ENCODE results near the gene MYO16.
"Not testable (repeated sequence)": the region's sequence is repeated elsewhere in the genome, so short reads cannot be mapped to it uniquely, and the experiment has no call there.

The MYO16 gene

GRCh38 chr13:108747843-108748242 lies 118.4 kb downstream of the MYO16 start:
- DNase-seq: no peak

GRCh38 chr13:108752276-108752675 lies 122.9 kb downstream of the MYO16 start:
- DNase-seq: no peak

- no peak for DNase-seq
Observed at GRCh38 chr13:108755083-108755482, 125.7 kb downstream of the MYO16 start.

- no peak for DNase-seq
Observed at GRCh38 chr13:108760129-108760528, 130.7 kb downstream of the MYO16 start.

- DNase-seq: no peak
Observed at GRCh38 chr13:108760541-108760940, 131.1 kb downstream of the MYO16 start.

GRCh38 chr13:108768035-108768434 lies 138.6 kb downstream of the MYO16 start:
- no peak for DNase-seq

GRCh38 chr13:108769213-108770070 lies 140.0 kb downstream of the MYO16 start:
- DNase-seq: no peak

GRCh38 chr13:108775597-108775996 lies 146.2 kb downstream of the MYO16 start:
- DNase-seq: no peak

GRCh38 chr13:108776650-108777049 lies 147.2 kb downstream of the MYO16 start:
- DNase-seq: no peak

- no peak for DNase-seq
Observed at GRCh38 chr13:108777421-108778420, 148.3 kb downstream of the MYO16 start.

GRCh38 chr13:108779308-108779707 lies 149.9 kb downstream of the MYO16 start:
- no peak for DNase-seq

- DNase-seq: no peak
Observed at GRCh38 chr13:108780706-108781105, 151.3 kb downstream of the MYO16 start.

GRCh38 chr13:108781312-108781711 lies 151.9 kb downstream of the MYO16 start:
- DNase-seq: no peak

- not testable (repeated sequence) for DNase-seq
Observed at GRCh38 chr13:108782480-108782879, 153.1 kb downstream of the MYO16 start.

- no peak for DNase-seq
Observed at GRCh38 chr13:108785844-108786243, 156.4 kb downstream of the MYO16 start.

- no peak for DNase-seq
Observed at GRCh38 chr13:108786456-108787200, 157.2 kb downstream of the MYO16 start.

- DNase-seq: no peak
Observed at GRCh38 chr13:108787700-108788414, 158.4 kb downstream of the MYO16 start.

GRCh38 chr13:108789476-108789875 lies 160.1 kb downstream of the MYO16 start:
- no peak for DNase-seq

GRCh38 chr13:108795841-108796240 lies 166.4 kb downstream of the MYO16 start:
- no peak for DNase-seq

GRCh38 chr13:108797354-108797753 lies 167.9 kb downstream of the MYO16 start:
- DNase-seq: no peak

- DNase-seq: no peak
Observed at GRCh38 chr13:108807841-108808240, 178.4 kb downstream of the MYO16 start.

GRCh38 chr13:108812165-108812564 lies 182.8 kb downstream of the MYO16 start:
- DNase-seq: no peak
